Sigmoid colon (tissue), 4 donors: Measurements from ENCODE around the gene ARID3B.

Experiments used
- CTCF ChIP-seq, 4 experiments: fragments of 450-650 bp in 3 of 4; fragments of 200-600 bp in 1 of 4; IDR thresholded peaks; one replicate each; pipeline ENCODE4 v1.5.1; 2016 to 2019; ENCODE audit warnings: antibody characterized with exemption in 4 of 4, mild to moderate bottlenecking in 3 of 4, moderate library complexity in 2 of 4
- EP300 ChIP-seq, 4 donors: sonication (generic); formaldehyde crosslinking; IDR thresholded peaks; one replicate each; pipeline ENCODE4 v1.6.1; 2017; ENCODE audit warnings: antibody characterized with exemption in 4 of 4
- POLR2A ChIP-seq, 2 donors: fragments of 450-650 bp; IDR thresholded peaks; one replicate each; pipeline ENCODE4 v1.6.1; 2016; ENCODE audit warnings: antibody characterized with exemption in 2 of 2, mild to moderate bottlenecking in 2 of 2, moderate library complexity in 2 of 2
- POLR2AphosphoS5 ChIP-seq, 4 donors: sonication (generic); formaldehyde crosslinking; IDR thresholded peaks; one replicate each; pipeline ENCODE4 v1.6.1; 2017; ENCODE audit warnings: antibody characterized with exemption in 4 of 4

GRCh38 chr15:74605795-74606150 lies 64.8 kb downstream of the ARID3B start:
- TF ChIP-seq CTCF (IDR thresholded peaks at IDR 0.05) (no peak), POLR2A (IDR thresholded peaks at IDR 0.05) (no peak), POLR2AphosphoS5 (IDR thresholded peaks at IDR 0.05) (no peak), EP300 (IDR thresholded peaks at IDR 0.05) (no peak)
